Common myeloid progenitor, CD34-positive (primary cell): ENCODE measurements around the gene HDLBP. TPM values are rescaled to one million over a fixed set of nuclear protein-coding genes. Genes with fewer than 3 reads are reported as not detected.

ENCODE experiments used
- CTCF ChIA-PET: fragments of 350-600 bp; sonication (Branson Sonifier 250); formaldehyde crosslinking; loops from one replicate; lab custom pipeline; 2021; ENCODE audit warnings: antibody characterized with exemption; lab: Charles Lee
- POLR2A ChIA-PET: fragments of 350-600 bp; sonication (Branson Sonifier 250); formaldehyde crosslinking; loops from one replicate; lab custom pipeline; 2021; ENCODE audit warnings: antibody characterized with exemption; lab: Charles Lee
- DNase-seq, 3 donors: peaks; one replicate each; pipeline versions ENCODE4 v3.0.0 to v3.0.0-alpha.2; 2013
- H3K27ac ChIP-seq, 2 experiments: 1 replicate in 1 of 2; 2 replicates in 1 of 2; pipeline ENCODE4 v1.7.0; 2013; ENCODE audit warnings: inconsistent platforms in 2 of 2, low read length in 2 of 2, mild to moderate bottlenecking in 2 of 2, low read depth in 1 of 2, moderate library complexity in 1 of 2; ENCODE audit not compliant: severe bottlenecking in 2 of 2, insufficient read depth in 1 of 2, poor library complexity in 1 of 2
- H3K27me3 ChIP-seq, 5 experiments: replicated peaks in 2 of 5; 1 replicate in 3 of 5; 2 replicates in 2 of 5; pipeline versions ENCODE4 v1.6.1 to v1.7.0; 2013; ENCODE audit warnings: low read length in 4 of 5, mild to moderate bottlenecking in 2 of 5, moderate library complexity in 2 of 5, inconsistent platforms in 1 of 5; ENCODE audit not compliant: insufficient read depth in 5 of 5, control insufficient read depth in 4 of 5
- H3K36me3 ChIP-seq, 4 experiments: 1 replicate in 2 of 4; 2 replicates in 2 of 4; pipeline versions ENCODE4 v1.6.1 to v1.7.0; 2013; ENCODE audit warnings: low read length in 3 of 4, control low read depth in 1 of 4, mild to moderate bottlenecking in 1 of 4; ENCODE audit not compliant: control insufficient read depth in 4 of 4, insufficient read depth in 4 of 4
- H3K4me1 ChIP-seq, 4 experiments: 1 replicate in 3 of 4; 2 replicates in 1 of 4; pipeline versions ENCODE4 v1.6.1 to v1.7.1; 2013; ENCODE audit warnings: low read length in 3 of 4, mild to moderate bottlenecking in 3 of 4, control low read depth in 1 of 4, inconsistent platforms in 1 of 4, moderate library complexity in 1 of 4; ENCODE audit not compliant: control insufficient read depth in 4 of 4, insufficient read depth in 4 of 4; ENCODE audit errors: control extremely low read depth in 1 of 4
- H3K4me3 ChIP-seq, 7 experiments: 1 replicate in 4 of 7; 2 replicates in 3 of 7; pipeline versions ENCODE4 v1.5.1 to v1.7.0; 2013; ENCODE audit warnings: mild to moderate bottlenecking in 7 of 7, low read length in 6 of 7, moderate library complexity in 6 of 7, inconsistent platforms in 2 of 7, low read depth in 2 of 7, control low read depth in 1 of 7; ENCODE audit not compliant: insufficient read depth in 4 of 7, control insufficient read depth in 1 of 7; ENCODE audit errors: extremely low read depth in 1 of 7
- H3K9me3 ChIP-seq, 5 experiments: 1 replicate in 4 of 5; 2 replicates in 1 of 5; pipeline versions ENCODE4 v1.6.1 to v1.7.1; 2013; ENCODE audit warnings: low read length in 4 of 5, mild to moderate bottlenecking in 2 of 5, inconsistent platforms in 1 of 5, low read depth in 1 of 5, moderate library complexity in 1 of 5; ENCODE audit not compliant: control insufficient read depth in 4 of 5, insufficient read depth in 2 of 5; ENCODE audit errors: control extremely low read depth in 1 of 5
- WGBS: methylation state at CpG from one replicate; pipeline ENCODE4 v1.1.5; 2013; ENCODE audit not compliant: insufficient coverage; 5-methylcytosine and 5-hydroxymethylcytosine counted together
- polyA plus RNA-seq: library from polyadenylated mRNA; unstranded; fragments of 120-200 nt; gene quantifications from one replicate; pipeline ENCODE4 v1.2.1, GENCODE V29; 2013

The HDLBP gene
- polyA plus RNA-seq = 136 TPM

DNA sequence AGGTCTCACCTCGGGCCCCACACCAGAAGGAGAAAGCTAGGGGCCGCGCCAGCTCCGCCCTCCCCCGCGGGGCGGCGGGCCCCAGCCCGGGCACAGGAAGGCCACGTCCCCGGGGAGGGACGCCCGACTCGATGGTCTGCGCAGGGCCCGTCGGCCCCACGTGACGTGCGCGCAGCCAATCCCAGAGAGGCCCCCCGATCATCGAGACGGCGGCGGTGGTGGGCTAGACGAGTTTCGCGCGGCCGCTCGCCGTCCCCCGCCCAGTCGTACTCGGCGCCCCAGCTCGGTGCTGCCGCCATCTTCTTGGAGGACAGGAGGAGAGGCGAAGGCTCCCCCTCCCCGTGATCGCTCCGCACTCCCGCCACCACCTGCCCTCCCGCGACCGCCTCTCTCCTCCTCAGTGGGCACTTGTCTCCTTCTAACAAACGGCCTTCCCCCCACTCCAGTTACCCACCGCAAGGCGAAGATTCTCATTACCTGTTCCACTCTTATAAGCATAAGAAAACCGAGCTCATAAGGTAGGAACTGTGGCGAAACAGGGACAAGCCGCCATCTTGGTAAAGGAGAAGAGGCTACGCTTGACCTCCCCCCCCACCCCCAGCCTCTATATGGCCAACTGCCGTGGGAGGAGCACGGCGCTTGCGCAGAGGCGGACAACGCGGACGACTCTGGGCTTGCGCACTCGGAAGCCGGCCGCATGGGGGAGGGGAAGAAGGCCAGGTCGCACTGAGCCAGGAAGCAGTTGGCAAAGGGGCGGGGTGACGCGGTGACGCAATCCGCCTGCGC, at the start of gene HDLBP:
HDLBP (minus strand) TSS at position 580 of the 786 bp plus-strand sequence. CDS start 48,803 bp downstream, outside the sequence.
- H3K27me3 ChIP-seq = no peaks in the 10 kb centered on the region
- H3K27ac ChIP-seq = peak within 1 kb of the TSS; percentile 98
- H3K4me3 ChIP-seq = peak within 1 kb of the TSS; percentile 88 to 99 (median 92)
- H3K36me3 ChIP-seq = peaks cover 0 to 9% (median 0%) of the 10 kb centered on the region in 4 experiments
- 0% methylated on average over 48 of the region's 73 CpGs for WGBS
- H3K9me3 ChIP-seq = no peaks in the 10 kb centered on the region
- CTCF ChIA-PET = interaction anchor here (0.9 to 2.7 kb wide), 6 partner anchors 9 to 39 kb away, joined by 3 to 18 read pairs (median 5); no protein-coding TSS in a partner anchor
- POLR2A ChIA-PET = interaction anchor here (1.2 to 1.5 kb wide), 6 partner anchors 10 to 44 kb away, joined by 3 to 5 read pairs (median 3); no protein-coding TSS in a partner anchor
- peaks cover 25 to 62% (median 38%) of the 10 kb centered on the region in 4 experiments for H3K4me1 ChIP-seq
- peak; percentile 99 to 100 (median 99) for DNase-seq

GRCh38 chr2:241364781-241365180, 49.3 kb upstream of the HDLBP start:
- DNase-seq = no peak
- Histone ChIP-seq H3K27me3 (no peaks in the 10 kb centered on the region), H3K27ac (no peak overlapping the region), H3K36me3 (peaks cover 0 to 3% (median 1%) of the 10 kb centered on the region in 4 experiments), H3K4me3 (no peak overlapping the region), H3K4me1 (peaks cover 0 to 2% (median 0%) of the 10 kb centered on the region in 4 experiments), H3K9me3 (no peaks in the 10 kb centered on the region)
- WGBS = no CpG with 5 or more reads among the region's 2 CpGs
- ChIA-PET POLR2A (no interaction called here), CTCF (no interaction called here)

- Histone ChIP-seq H3K27ac (no peak overlapping the region), H3K9me3 (no peaks in the 10 kb centered on the region), H3K27me3 (no peaks in the 10 kb centered on the region), H3K36me3 (peaks cover 0 to 7% (median 1%) of the 10 kb centered on the region in 4 experiments), H3K4me1 (peaks cover 0 to 4% (median 0%) of the 10 kb centered on the region in 4 experiments), H3K4me3 (no peak overlapping the region)
- WGBS = 98% methylated on average over 7 of the region's 7 CpGs
- no peak for DNase-seq
- ChIA-PET POLR2A (no interaction called here), CTCF (interaction anchor here (0.6 to 1.1 kb wide), 2 partner anchors 25 to 116 kb away, joined by 3 read pairs; no protein-coding TSS in a partner anchor)
Observed at GRCh38 chr2:241363426-241363825, 48.0 kb upstream of the HDLBP start.

- CTCF ChIA-PET = interaction anchor here (1.1 to 2.1 kb wide), 3 partner anchors 9 to 32 kb away, joined by 3 to 9 read pairs (median 4); no protein-coding TSS in a partner anchor
- POLR2A ChIA-PET = no interaction called here
- 96% methylated on average over 6 of the region's 7 CpGs for WGBS
Observed at GRCh38 chr2:241359481-241360045, 44.1 kb upstream of the HDLBP start.

DNA sequence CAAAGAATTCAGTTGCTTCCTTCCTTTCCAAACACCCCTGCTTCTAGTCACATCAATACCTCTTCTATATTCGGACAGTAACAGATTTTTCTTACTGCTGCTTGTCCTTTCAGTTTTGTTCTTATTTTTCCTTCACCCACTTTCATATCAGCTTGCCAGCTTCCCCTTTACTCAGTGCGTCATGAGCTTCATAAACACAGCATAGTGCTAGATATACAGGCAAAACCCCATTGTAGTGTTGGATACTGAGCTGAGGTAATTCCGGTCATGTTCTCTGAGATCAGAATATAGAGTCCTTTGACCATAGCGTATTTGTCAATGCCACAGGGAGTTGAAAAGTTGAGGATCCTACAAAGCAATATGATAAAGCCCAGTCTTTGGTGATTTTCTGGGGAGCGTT, 43.0 kb upstream of the HDLBP start:
- Histone ChIP-seq H3K27ac (no peak overlapping the region), H3K9me3 (no peaks in the 10 kb centered on the region), H3K27me3 (no peaks in the 10 kb centered on the region), H3K4me1 (peaks cover 5 to 22% (median 11%) of the 10 kb centered on the region in 4 experiments), H3K36me3 (peaks cover 0 to 9% (median 9%) of the 10 kb centered on the region in 4 experiments), H3K4me3 (no peak overlapping the region)
- peak; percentile 29 to 65 (median 52) for DNase-seq
- WGBS = 92% methylated on average over 4 of the region's 5 CpGs
- ChIA-PET POLR2A (no interaction called here), CTCF (interaction anchor here (0.6 to 2.1 kb wide), 4 partner anchors 10 to 56 kb away, joined by 3 to 9 read pairs (median 4); no protein-coding TSS in a partner anchor)

More at GRCh38 chr2:241359481-241360045, 44.1 kb upstream of the HDLBP start:
- H3K36me3 ChIP-seq = peaks cover 0 to 9% (median 4%) of the 10 kb centered on the region in 4 experiments
- no peak for DNase-seq
- H3K9me3 ChIP-seq = no peaks in the 10 kb centered on the region
- no peak overlapping the region for H3K27ac ChIP-seq
- H3K4me1 ChIP-seq = peaks cover 5 to 22% (median 11%) of the 10 kb centered on the region in 4 experiments
- H3K4me3 ChIP-seq = no peak overlapping the region
- H3K27me3 ChIP-seq = no peaks in the 10 kb centered on the region

DNA sequence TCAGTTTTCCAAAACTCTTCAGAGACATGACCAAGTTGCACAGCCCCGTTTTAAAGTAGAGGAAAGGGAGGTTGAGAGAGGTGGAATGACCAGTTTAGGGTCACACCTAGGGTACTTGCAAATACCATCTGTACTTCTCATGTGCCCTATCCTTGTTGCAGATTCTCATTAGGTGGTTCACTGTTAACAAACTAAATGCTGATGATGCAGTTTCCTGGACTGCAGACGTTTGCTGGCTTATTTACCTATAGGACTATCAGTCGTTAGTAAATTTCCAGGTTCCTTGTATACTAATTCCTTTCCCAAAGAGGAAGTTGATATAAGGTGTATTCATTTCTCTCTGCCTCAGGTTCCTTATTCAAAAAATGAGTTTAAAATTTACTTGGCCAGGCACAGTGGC, 42.1 kb upstream of the HDLBP start:
- H3K4me3 ChIP-seq = peak overlapping the region in 1 of 7 experiments; percentile 76
- POLR2A ChIA-PET = no interaction called here
- no peak for DNase-seq
- no peaks in the 10 kb centered on the region for H3K27me3 ChIP-seq
- H3K27ac ChIP-seq = no peak overlapping the region
- CTCF ChIA-PET = interaction anchor here (1.7 kb wide), 1 partner anchor 57 kb away, joined by 4 read pairs; no protein-coding TSS in a partner anchor
- H3K4me1 ChIP-seq = peaks cover 5 to 22% (median 11%) of the 10 kb centered on the region in 4 experiments
- no CpG with 5 or more reads among the region's 3 CpGs for WGBS
- H3K9me3 ChIP-seq = no peaks in the 10 kb centered on the region
- peaks cover 2 to 18% (median 15%) of the 10 kb centered on the region in 4 experiments for H3K36me3 ChIP-seq
